Measurements from ENCODE around the gene HDAC4. TPM values are rescaled to one million over a fixed set of nuclear protein-coding genes. Genes with fewer than 3 reads are reported as not detected.

Gene HDAC4
- total and polyA plus RNA-seq, 2 experiments from 2014 or later, result 8.1 to 41.8 TPM

GRCh38 chr2:239131521-239131920 is 269.3 kb downstream of the HDAC4 start:
- H3K4me2 ChIP-seq, result no peak overlapping the region
- H3K4me1 ChIP-seq (ENCODE audit: insufficient read depth), result no peaks in the 10 kb centered on the region
- DNase-seq (ENCODE audit: low spot score) (no peak), ATAC-seq (no peak)
- H3K36me3 Mint-ChIP-seq (ENCODE audit: low read depth), result peaks cover 36% of the 10 kb centered on the region
- no peaks in the 10 kb centered on the region for H3K4me1 Mint-ChIP-seq
- no peak overlapping the region for H2AFZ ChIP-seq
- H3K27me3 ChIP-seq (ENCODE audit: insufficient read depth), result no peaks in the 10 kb centered on the region
- no peaks in the 10 kb centered on the region; the same call in 1 of the 3 replicates for H3K9me3 Mint-ChIP-seq
- H3K79me2 ChIP-seq (replicated peaks; ENCODE audit: insufficient read depth), result no peaks in the 10 kb centered on the region
- no peak overlapping the region for H3K27ac ChIP-seq (ENCODE audit: low read depth)
- peaks cover 4% of the 10 kb centered on the region for H3K27me3 Mint-ChIP-seq (ENCODE audit: insufficient read depth, low read depth, poor library complexity)
- no peak overlapping the region for H3K27ac Mint-ChIP-seq
- no peaks in the 10 kb centered on the region; the same call in 1 of the 2 replicates for H3K36me3 ChIP-seq (ENCODE audit: insufficient read depth)
- H3K4me3 ChIP-seq, result no peak overlapping the region
- H3K4me3 Mint-ChIP-seq, result no peak overlapping the region
- H4K20me1 ChIP-seq (replicated peaks; ENCODE audit: insufficient read depth), result no peaks in the 10 kb centered on the region; the same call in none of the 2 replicates
- no peaks in the 10 kb centered on the region for H3F3A ChIP-seq (replicated peaks; ENCODE audit: low read depth)
- TF ChIP-seq CREB1 (CRISPR knock-in tag; IDR thresholded peaks at IDR 0.05; ENCODE audit: low read depth), result no peak
- no peak for TF ChIP-seq REST (IDR thresholded peaks at IDR 0.05; ENCODE audit: unreplicated experiment)
- TF ChIP-seq ZNF462 (CRISPR knock-in tag; IDR thresholded peaks at IDR 0.05), result no peak
- TF ChIP-seq POLR2AphosphoS5 (IDR thresholded peaks at IDR 0.05; ENCODE audit: low read depth), result no peak
- TF ChIP-seq ZNF331 (CRISPR knock-in tag; IDR thresholded peaks at IDR 0.05; ENCODE audit: low read depth), result no peak
- no peak for TF ChIP-seq STAT1 (IDR thresholded peaks at IDR 0.05; ENCODE audit: unreplicated experiment)
- TF ChIP-seq EZH2 (IDR thresholded peaks at IDR 0.05; ENCODE audit: low read depth, unreplicated experiment), result no peak
- no peak for TF ChIP-seq EZH2phosphoT487 (IDR thresholded peaks at IDR 0.05; ENCODE audit: unreplicated experiment)
- no peak for TF ChIP-seq JUNB (IDR thresholded peaks at IDR 0.05; ENCODE audit: unreplicated experiment)
- TF ChIP-seq ETS1 (IDR thresholded peaks at IDR 0.05), result no peak
- TF ChIP-seq NANOG (IDR thresholded peaks at IDR 0.05; ENCODE audit: borderline replicate concordance), result no peak
- TF ChIP-seq CTCF (conservative IDR thresholded peaks at IDR 0.05; ENCODE audit: low read depth in 2 of 2), result no peak
- H3K9me2 ChIP-seq (ENCODE audit: insufficient read depth), result no peaks in the 10 kb centered on the region

All from GM23338 (cell line).